Activated T-cell treated with anti-CD3 and anti-CD28 coated beads, Interleukin-2, amount 50 U/mL, for 72 hours (primary cell): ENCODE results near the gene ELOVL5. TPM values are rescaled to one million over a fixed set of nuclear protein-coding genes. Genes with fewer than 3 reads are reported as not detected.
"Not testable (repeated sequence)": the region's sequence is repeated elsewhere in the genome, so short reads cannot be mapped to it uniquely, and the experiment has no call there.

Source experiments
- ATAC-seq, 2 donors: fragments of 150-1000 bp; cut with Tn5 transposase; replicated peaks in 1 of 2; 2 replicates each; pipeline ENCODE4 v1.10.0; 2021; ENCODE audit warnings: moderate library complexity in 2 of 2, mild to moderate bottlenecking in 1 of 2
- DNase-seq, 2 donors: peaks; one replicate each; pipeline ENCODE4 v3.0.0; 2021 to 2022; ENCODE audit warnings: mixed read lengths in 1 of 2
- H3K27ac Mint-ChIP-seq: one replicate; pipeline ENCODE4 v1.8.0; 2022; ENCODE audit warnings: mild to moderate bottlenecking, moderate library complexity, mixed read lengths
- H3K27me3 Mint-ChIP-seq: one replicate; pipeline ENCODE4 v1.8.0; 2022; ENCODE audit warnings: low read depth, mixed read lengths
- H3K36me3 Mint-ChIP-seq, 2 donors: one replicate each; pipeline ENCODE4 v1.8.0; 2022; ENCODE audit warnings: mixed read lengths in 2 of 2, mild to moderate bottlenecking in 1 of 2; ENCODE audit not compliant: insufficient read depth in 2 of 2
- H3K4me1 Mint-ChIP-seq: one replicate; pipeline ENCODE4 v1.8.0; 2022; ENCODE audit warnings: low read depth, mixed read lengths
- H3K4me3 Mint-ChIP-seq, 2 donors: one replicate each; pipeline ENCODE4 v1.8.0; 2022; ENCODE audit warnings: mild to moderate bottlenecking in 2 of 2, mixed read lengths in 2 of 2, moderate library complexity in 2 of 2
- H3K9me3 Mint-ChIP-seq, 2 donors: one replicate each; pipeline ENCODE4 v1.8.0; 2022; ENCODE audit warnings: mixed read lengths in 2 of 2
- total RNA-seq, 2 donors: library from RNA; stranded (reverse); gene quantifications; one replicate each; pipeline ENCODE4 v1.2.3, GENCODE V29; 2022

ELOVL5 gene
- total RNA-seq, 2 donors from 2014 or later = 102 to 108 TPM

GRCh38 chr6:53305506-53306005, 43.2 kb downstream of the ELOVL5 start:
- peaks cover 84% of the 10 kb centered on the region for H3K4me1 Mint-ChIP-seq
- H3K36me3 Mint-ChIP-seq, H3K27me3 Mint-ChIP-seq, H3K4me3 Mint-ChIP-seq, DNase-seq, ATAC-seq, H3K9me3 Mint-ChIP-seq, H3K27ac Mint-ChIP-seq: not testable (repeated sequence)

GRCh38 chr6:53304953-53305352, 43.8 kb downstream of the ELOVL5 start:
- ATAC-seq, DNase-seq, H3K9me3 Mint-ChIP-seq, H3K4me3 Mint-ChIP-seq, H3K36me3 Mint-ChIP-seq, H3K27ac Mint-ChIP-seq, H3K27me3 Mint-ChIP-seq: not testable (repeated sequence)
- H3K4me1 Mint-ChIP-seq = peaks cover 84% of the 10 kb centered on the region

- H3K4me3 Mint-ChIP-seq = peak overlapping the region; percentile 54 to 83
- DNase-seq = no peak
- H3K9me3 Mint-ChIP-seq = no peaks in the 10 kb centered on the region
- H3K27ac Mint-ChIP-seq = peak overlapping the region; percentile 78
- H3K4me1 Mint-ChIP-seq = peaks cover 70% of the 10 kb centered on the region
- no peaks in the 10 kb centered on the region for H3K27me3 Mint-ChIP-seq
- ATAC-seq = peak; percentile 14 to 32
- peaks cover 0 to 2% of the 10 kb centered on the region in 2 donors for H3K36me3 Mint-ChIP-seq
Measured at GRCh38 chr6:53302678-53303360, 45.9 kb downstream of the ELOVL5 start.

- Mint-ChIP-seq H3K4me3 (peak overlapping the region; percentile 67 to 71), H3K27me3 (no peaks in the 10 kb centered on the region), H3K27ac (peak overlapping the region; percentile 83), H3K4me1 (peaks cover 69% of the 10 kb centered on the region), H3K9me3 (no peaks in the 10 kb centered on the region), H3K36me3 (peaks cover 0 to 2% of the 10 kb centered on the region in 2 donors)
- ATAC-seq (no peak), DNase-seq (no peak)
Measured at GRCh38 chr6:53301801-53302537, 46.8 kb downstream of the ELOVL5 start.

- Mint-ChIP-seq H3K9me3 (no peaks in the 10 kb centered on the region), H3K4me1 (peaks cover 69% of the 10 kb centered on the region), H3K36me3 (peaks cover 0 to 2% of the 10 kb centered on the region in 2 donors), H3K27me3 (no peaks in the 10 kb centered on the region), H3K4me3 (peak overlapping the region; percentile 67 to 71), H3K27ac (peak overlapping the region; percentile 83)
- DNase-seq (peak; percentile 19), ATAC-seq (peak; percentile 39 to 48)
Measured at GRCh38 chr6:53300656-53301551, 47.8 kb downstream of the ELOVL5 start.

- no peak for ATAC-seq
- Mint-ChIP-seq H3K27me3 (no peaks in the 10 kb centered on the region), H3K4me1 (peaks cover 77% of the 10 kb centered on the region), H3K27ac (peak overlapping the region; percentile 25), H3K4me3 (peak overlapping the region in 1 of 2 donors; percentile 6), H3K36me3 (peaks cover 0 to under 1% of the 10 kb centered on the region in 2 donors), H3K9me3 (no peaks in the 10 kb centered on the region)
- no peak for DNase-seq
Measured at GRCh38 chr6:53299331-53300005, 49.3 kb downstream of the ELOVL5 start.

- ATAC-seq (no peak), DNase-seq (no peak)
- Mint-ChIP-seq H3K27me3 (no peaks in the 10 kb centered on the region), H3K27ac (no peak overlapping the region), H3K36me3 (no peaks in the 10 kb centered on the region), H3K4me1 (peaks cover 68% of the 10 kb centered on the region), H3K9me3 (no peaks in the 10 kb centered on the region), H3K4me3 (peak overlapping the region in 1 of 2 donors; percentile 13)
Measured at GRCh38 chr6:53297004-53297403, 51.7 kb downstream of the ELOVL5 start.

- no peaks in the 10 kb centered on the region for H3K27me3 Mint-ChIP-seq
- no peaks in the 10 kb centered on the region for H3K9me3 Mint-ChIP-seq
- no peak overlapping the region for H3K4me3 Mint-ChIP-seq
- no peaks in the 10 kb centered on the region for H3K36me3 Mint-ChIP-seq
- ATAC-seq (no peak), DNase-seq (no peak)
- H3K4me1 Mint-ChIP-seq = peaks cover 66% of the 10 kb centered on the region
- H3K27ac Mint-ChIP-seq = peak overlapping the region; percentile 73
Measured at GRCh38 chr6:53295176-53295575, 53.6 kb downstream of the ELOVL5 start.

GRCh38 chr6:53294611-53295010, 54.1 kb downstream of the ELOVL5 start:
- DNase-seq (no peak), ATAC-seq (no peak)
- peaks cover 62% of the 10 kb centered on the region for H3K4me1 Mint-ChIP-seq
- peak overlapping the region; percentile 73 for H3K27ac Mint-ChIP-seq
- H3K27me3 Mint-ChIP-seq = no peaks in the 10 kb centered on the region
- H3K9me3 Mint-ChIP-seq = no peaks in the 10 kb centered on the region
- no peak overlapping the region for H3K4me3 Mint-ChIP-seq
- H3K36me3 Mint-ChIP-seq = peaks cover 0 to 2% of the 10 kb centered on the region in 2 donors

GRCh38 chr6:53294095-53294494, 54.7 kb downstream of the ELOVL5 start:
- no peak overlapping the region for H3K4me3 Mint-ChIP-seq
- peaks cover 0 to 2% of the 10 kb centered on the region in 2 donors for H3K36me3 Mint-ChIP-seq
- no peak overlapping the region for H3K27ac Mint-ChIP-seq
- H3K4me1 Mint-ChIP-seq = peaks cover 61% of the 10 kb centered on the region
- ATAC-seq (no peak), DNase-seq (peak in 1 of 2 donors; percentile 12)
- H3K27me3 Mint-ChIP-seq = no peaks in the 10 kb centered on the region
- no peaks in the 10 kb centered on the region for H3K9me3 Mint-ChIP-seq

- peaks cover under 1 to 2% of the 10 kb centered on the region in 2 donors for H3K36me3 Mint-ChIP-seq
- DNase-seq (no peak), ATAC-seq (no peak)
- peak overlapping the region; percentile 30 for H3K27ac Mint-ChIP-seq
- no peaks in the 10 kb centered on the region for H3K27me3 Mint-ChIP-seq
- no peak overlapping the region for H3K4me3 Mint-ChIP-seq
- peaks cover 61% of the 10 kb centered on the region for H3K4me1 Mint-ChIP-seq
- H3K9me3 Mint-ChIP-seq = no peaks in the 10 kb centered on the region
Measured at GRCh38 chr6:53293691-53294090, 55.1 kb downstream of the ELOVL5 start.
